Activated CD4-positive, CD25-positive, alpha-beta regulatory T cell (primary cell): ENCODE results near the gene PTPRF.
"Not testable (repeated sequence)": the region's sequence is repeated elsewhere in the genome, so short reads cannot be mapped to it uniquely, and the experiment has no call there.

Experiments
- DNase-seq, 4 experiments: peaks; one replicate each; lab custom pipeline; 2025; lab: John Stamatoyannopoulos, UW

PTPRF gene

GRCh38 chr1:43530483-43531106, at the start of gene PTPRF:
Gene PTPRF (plus strand): TSS chr1:43530883. CDS start chr1:43545076, 14,193 bp downstream.
- DNase-seq, result no peak

DNA sequence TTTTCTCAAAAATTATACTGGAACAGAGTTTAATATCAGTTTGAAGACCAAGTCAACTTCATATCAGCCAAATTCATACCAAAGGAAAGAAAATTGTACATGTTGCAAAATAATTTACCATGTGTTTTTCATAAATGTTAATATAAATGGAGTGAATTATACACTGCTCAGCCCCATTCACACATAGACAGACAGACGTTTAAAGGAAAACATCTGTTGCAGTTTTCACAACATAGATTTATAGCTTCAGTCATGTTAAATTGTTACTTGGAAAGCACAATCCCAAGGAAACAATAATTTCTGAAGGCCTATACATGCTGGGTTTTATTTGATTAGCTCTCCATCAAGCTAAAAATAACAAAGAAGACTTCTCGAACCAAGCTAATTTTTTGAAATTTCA, 49.2 kb upstream of the PTPRF start:
- no peak for DNase-seq

DNA sequence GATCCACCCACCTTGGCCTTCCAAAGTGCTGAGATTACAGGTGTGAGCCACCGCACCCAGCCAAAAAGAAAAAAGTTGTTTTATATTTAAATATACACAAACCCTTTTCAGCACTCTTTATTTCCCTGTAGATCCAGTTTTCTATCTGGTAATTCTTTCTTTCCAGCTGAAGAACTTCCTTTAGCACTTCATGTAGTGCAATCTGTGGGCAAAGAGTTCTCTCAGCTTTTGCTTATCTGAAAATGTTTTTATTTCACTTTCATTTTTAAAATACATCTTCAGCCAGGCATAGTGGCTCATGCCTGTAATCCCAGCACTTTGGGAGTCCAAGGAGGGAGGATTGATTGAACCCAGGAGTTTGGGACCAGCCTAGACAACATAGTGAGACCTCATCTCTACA, 48.5 kb upstream of the PTPRF start:
- no peak for DNase-seq

- DNase-seq, result no peak
Measured at GRCh38 chr1:43484367-43484766, 46.3 kb upstream of the PTPRF start.

GRCh38 chr1:43488165-43488564, 42.5 kb upstream of the PTPRF start:
- no peak for DNase-seq

GRCh38 chr1:43491061-43491460, 39.6 kb upstream of the PTPRF start:
- DNase-seq, result no peak

DNA sequence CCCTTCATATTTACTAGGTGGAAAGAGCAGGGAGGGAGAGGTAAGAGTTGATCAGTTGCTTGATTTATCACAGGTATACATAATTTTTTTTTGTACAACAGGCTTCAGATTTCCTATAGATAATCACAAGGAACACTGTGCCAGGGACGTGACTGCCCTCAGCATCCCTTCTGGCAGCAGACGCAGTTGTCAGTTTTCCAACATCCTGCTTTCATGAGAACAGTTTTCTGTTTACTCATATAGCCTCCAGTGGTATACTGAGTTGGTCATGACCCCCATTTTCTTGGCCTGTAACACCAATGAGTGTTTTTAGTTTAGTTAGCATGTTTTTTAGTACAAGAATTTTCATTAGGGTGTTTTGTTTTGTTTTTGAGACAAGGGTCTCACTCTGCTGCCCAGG, 37.9 kb upstream of the PTPRF start:
- no peak for DNase-seq

GRCh38 chr1:43493661-43494450, 36.8 kb upstream of the PTPRF start:
- DNase-seq, result no peak

- DNase-seq, result no peak
Measured at GRCh38 chr1:43495204-43495603, 35.5 kb upstream of the PTPRF start.

GRCh38 chr1:43499898-43500297, 30.8 kb upstream of the PTPRF start:
- no peak for DNase-seq

- not testable (repeated sequence) for DNase-seq
Measured at GRCh38 chr1:43501806-43502205, 28.9 kb upstream of the PTPRF start.

- DNase-seq, result no peak
Measured at GRCh38 chr1:43503534-43503933, 27.1 kb upstream of the PTPRF start.

DNA sequence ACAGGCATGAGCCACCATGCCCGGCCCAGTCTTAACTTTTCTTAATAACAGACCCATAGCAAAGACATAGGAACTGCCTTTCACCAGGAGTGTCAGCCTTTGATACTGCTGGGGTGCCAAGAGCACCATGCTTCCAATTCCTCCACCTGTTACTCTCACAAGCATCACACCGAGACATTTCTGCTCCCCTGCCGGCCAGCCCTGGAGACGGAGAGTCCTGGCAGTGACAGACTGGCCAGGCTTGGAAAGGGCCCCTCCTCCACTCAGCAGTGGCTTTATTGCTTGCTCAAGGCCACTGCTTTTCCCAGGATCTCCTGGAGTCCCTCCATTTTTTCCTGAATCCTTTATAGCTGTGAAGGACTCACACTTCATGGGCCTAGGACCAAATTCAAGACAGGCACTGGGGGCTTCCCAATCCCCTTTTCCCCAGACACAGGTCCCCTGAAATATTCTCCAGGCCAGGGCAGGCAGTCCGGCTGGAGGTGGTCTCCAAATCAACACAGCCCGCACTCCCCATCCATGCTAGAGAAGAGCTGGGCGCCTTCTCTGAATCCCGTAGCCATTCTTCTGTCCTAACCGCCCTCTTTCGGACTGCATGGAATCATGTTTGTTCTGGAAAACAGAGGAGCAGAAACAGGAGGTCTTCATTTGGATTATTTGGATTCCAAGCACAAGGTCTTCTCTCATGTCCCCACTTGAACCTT, 25.5 kb upstream of the PTPRF start:
- DNase-seq, result no peak

DNA sequence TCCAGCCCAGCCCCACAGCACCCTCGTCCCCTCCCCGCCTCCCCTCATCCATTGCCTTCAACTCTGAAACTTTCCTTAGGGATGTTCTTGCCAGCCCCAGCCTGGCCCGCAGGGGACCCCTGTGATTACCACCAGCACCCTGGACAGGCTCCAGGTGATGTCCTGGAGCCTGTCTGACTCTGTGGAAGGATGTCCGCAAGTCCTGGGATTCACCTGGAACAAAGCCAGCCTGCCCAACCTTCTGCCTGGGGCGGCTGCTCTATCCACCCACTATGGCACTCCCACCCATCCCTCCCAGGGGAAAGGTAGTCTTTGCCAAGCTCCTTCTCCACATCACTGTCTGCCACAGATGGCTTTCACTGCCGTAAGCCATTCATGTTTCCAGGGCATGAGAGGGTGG, 24.4 kb upstream of the PTPRF start:
- no peak for DNase-seq

DNA sequence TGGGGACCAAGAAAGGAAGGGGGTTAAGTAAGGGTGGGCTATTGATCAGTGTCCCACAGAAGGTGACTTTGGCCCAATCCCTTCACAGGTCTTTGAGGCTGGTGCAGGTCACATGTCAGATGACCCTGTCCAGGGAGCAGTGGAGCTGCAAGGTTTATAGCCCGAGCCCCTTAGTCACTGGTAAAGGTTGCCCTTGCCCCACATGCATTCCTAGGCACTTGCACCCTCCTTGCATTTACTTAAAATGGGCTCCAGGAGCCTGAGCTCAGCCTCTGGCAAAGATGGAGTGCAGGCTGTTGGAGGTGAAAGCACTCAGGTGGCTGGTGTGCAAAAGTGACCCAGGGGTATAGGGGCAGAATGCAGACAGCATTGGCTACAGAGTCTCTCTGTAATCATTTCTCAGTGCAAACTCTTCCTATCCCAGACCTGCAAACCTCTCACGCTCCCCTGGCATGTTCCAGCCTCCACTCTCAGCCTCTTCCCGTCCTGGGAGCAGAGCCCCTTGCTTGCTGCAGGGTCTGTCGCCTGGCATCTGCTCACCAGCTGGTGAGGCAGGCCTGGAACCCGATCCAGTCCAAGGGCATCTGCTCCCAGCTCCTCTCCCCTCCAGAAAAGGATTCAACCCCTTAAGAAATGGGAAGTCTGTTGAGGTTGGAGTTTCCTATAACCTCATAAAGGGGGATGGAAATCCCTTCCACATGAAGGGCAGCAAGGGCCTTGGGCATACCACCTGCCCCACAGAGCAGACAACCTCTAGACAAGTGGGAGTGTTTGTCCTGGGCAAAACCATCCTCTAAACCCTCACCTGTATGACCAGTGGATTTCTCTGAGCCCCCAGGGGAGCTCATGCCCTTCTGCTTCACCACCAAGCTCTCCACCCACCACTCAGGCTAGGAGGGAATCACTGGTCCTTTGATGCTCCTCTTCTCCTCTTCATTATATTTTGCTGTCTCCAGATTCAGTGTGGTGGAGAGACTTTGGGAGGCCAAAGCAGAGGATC, 23.1 kb upstream of the PTPRF start:
- no peak for DNase-seq

GRCh38 chr1:43509007-43509739, 21.5 kb upstream of the PTPRF start:
- DNase-seq, result no peak

DNA sequence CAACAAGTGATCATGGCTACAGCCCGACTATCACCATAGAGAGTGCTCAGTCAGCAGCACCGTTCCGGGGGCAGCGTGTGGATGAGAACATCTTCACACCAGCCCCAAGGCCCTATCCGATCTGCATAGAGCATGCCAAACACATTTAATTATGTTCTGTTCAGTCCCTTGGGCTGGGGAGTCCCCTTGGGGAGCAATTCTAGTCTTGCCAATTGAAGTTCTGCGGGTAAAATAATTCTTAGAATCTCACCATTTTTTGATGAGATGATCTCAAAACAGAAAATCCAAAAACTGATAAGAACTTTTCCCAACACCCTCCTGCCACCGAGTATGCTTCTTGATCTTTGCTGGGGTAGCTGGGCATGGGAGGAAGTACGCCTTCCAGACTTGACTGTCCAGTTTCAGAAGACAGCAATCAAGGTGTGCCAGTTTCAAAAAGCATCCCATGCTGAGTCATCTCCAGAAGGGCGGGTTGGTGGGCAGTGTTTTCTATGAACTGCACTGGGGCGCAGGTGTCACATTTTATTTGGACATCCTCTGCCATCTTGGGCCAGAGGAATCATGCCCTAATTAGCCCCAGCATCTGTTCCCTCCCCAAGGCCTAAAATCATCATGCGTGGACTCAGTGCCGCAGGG, 20.8 kb upstream of the PTPRF start:
- DNase-seq, result no peak

GRCh38 chr1:43510621-43511020, 20.1 kb upstream of the PTPRF start:
- DNase-seq, result no peak

DNA sequence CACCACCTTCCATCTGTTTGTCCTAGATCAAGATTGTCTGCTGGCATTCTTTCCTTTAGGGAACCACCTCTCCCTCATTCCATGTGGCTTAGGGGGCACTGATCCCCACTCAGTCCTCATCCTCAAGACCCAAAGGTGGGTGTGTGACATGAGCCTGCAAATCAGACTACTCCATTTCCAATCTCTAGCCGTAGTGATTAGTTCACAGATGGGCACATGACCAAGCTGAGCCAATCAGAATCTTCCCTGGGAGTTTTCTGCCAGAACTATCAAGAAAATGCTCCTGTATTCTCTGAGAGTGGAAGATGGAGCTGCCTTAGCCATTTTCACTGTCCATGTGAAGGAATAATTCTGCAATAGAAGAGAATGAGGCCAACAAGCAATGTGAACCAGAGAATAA, 19.3 kb upstream of the PTPRF start:
- DNase-seq, result no peak

DNA sequence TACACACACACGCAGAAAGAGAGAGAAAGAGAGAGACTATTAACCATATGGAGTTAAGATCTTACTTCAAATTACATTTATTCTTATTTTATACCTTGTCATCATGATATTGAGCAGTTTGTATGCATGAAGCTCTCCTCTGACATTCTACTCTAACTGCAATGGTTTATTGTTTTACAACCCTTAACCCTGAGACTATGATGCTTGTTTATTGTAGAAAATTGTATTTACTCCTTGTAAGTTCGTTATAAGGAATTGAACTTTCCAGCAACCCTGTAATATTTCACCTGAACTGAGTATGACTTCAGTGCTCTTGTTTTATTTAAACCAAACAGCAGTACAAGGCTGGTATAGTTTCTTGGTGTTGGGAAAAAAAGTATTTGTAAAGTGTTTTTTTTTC, 18.6 kb upstream of the PTPRF start:
- DNase-seq, result no peak

- DNase-seq, result no peak
Measured at GRCh38 chr1:43512681-43513080, 18.0 kb upstream of the PTPRF start.
